Endothelial cell of umbilical vein (primary cell): ENCODE data around the gene CNOT4. TPM values are rescaled to one million over a fixed set of nuclear protein-coding genes. Genes with fewer than 3 reads are reported as not detected.

ENCODE experiments used
- BruUV-seq: library from RNA; stranded (reverse); fragments of 400-500 nt; replicated peaks from 2 replicates; lab custom pipeline; 2021; lab: Mats Ljungman, UMichigan
- CTCF ChIA-PET: fragments of 300-600, 350-600 bp; sonication (Branson Sonifier 250); formaldehyde crosslinking; loops from one replicate; lab custom pipeline; 2021; ENCODE audit warnings: antibody characterized with exemption, inconsistent platforms; lab: Charles Lee
- POLR2A ChIA-PET: fragments of 300-600, 350-600 bp; sonication (Branson Sonifier 250); formaldehyde crosslinking; loops from one replicate; lab custom pipeline; 2021; ENCODE audit warnings: antibody characterized with exemption, inconsistent platforms; lab: Charles Lee
- DNase-seq: peaks from one replicate; pipeline ENCODE4 v3.0.0-alpha.2; 2011; ENCODE audit warnings: low read depth, low spot score
- FAIRE-seq: peaks from 2 replicates; lab custom pipeline; 2011; peaks lifted over from hg19 to GRCh38; lab: Jason Lieb, UNC
- H2AFZ ChIP-seq: 2 replicates; pipeline ENCODE4 v1.6.0; 2012; ENCODE audit warnings: low read depth, low read length, control low read depth, inconsistent platforms
- H3K27ac ChIP-seq: 2 replicates; pipeline ENCODE4 v1.5.1; 2011; ENCODE audit warnings: low read depth, mild to moderate bottlenecking, control low read depth, low read length, moderate library complexity; ENCODE audit not compliant: insufficient read depth
- H3K27me3 ChIP-seq, 2 experiments: 2 replicates each; pipeline versions ENCODE4 v1.6.0 to v1.6.1; 2011; ENCODE audit warnings: low read length in 2 of 2, mixed read lengths in 1 of 2; ENCODE audit not compliant: control insufficient read depth in 2 of 2, insufficient read depth in 2 of 2
- H3K36me3 ChIP-seq, 2 experiments: 2 replicates in 1 of 2; 3 replicates in 1 of 2; pipeline ENCODE4 v1.5.1; 2011; ENCODE audit warnings: low read length in 2 of 2, mild to moderate bottlenecking in 1 of 2, moderate library complexity in 1 of 2; ENCODE audit not compliant: control insufficient read depth in 2 of 2, insufficient read depth in 2 of 2; ENCODE audit errors: extremely low read depth in 1 of 2
- H3K4me1 ChIP-seq: 3 replicates; pipeline ENCODE4 v1.5.1; 2011; ENCODE audit warnings: mild to moderate bottlenecking, low read length; ENCODE audit not compliant: control insufficient read depth, insufficient read depth; ENCODE audit errors: extremely low read depth
- H3K4me2 ChIP-seq: 2 replicates; pipeline ENCODE4 v1.6.1; 2011; ENCODE audit warnings: low read length, control low read depth, mixed read lengths; ENCODE audit not compliant: insufficient read depth
- H3K4me3 ChIP-seq, 3 experiments: fragments of 200-600 bp in 1 of 3; sonication (generic), shearing (Covaris generic) in 1 of 3; replicated peaks in 1 of 3; 2 replicates each; pipeline ENCODE4 v1.5.1; 2011 to 2016; ENCODE audit warnings: control low read depth in 3 of 3, low read length in 3 of 3, mild to moderate bottlenecking in 2 of 3, inconsistent platforms in 1 of 3, low read depth in 1 of 3, moderate library complexity in 1 of 3; ENCODE audit not compliant: insufficient read depth in 1 of 3
- H3K79me2 ChIP-seq: 2 replicates; pipeline ENCODE4 v1.6.0; 2012; ENCODE audit warnings: low read length, inconsistent platforms; ENCODE audit not compliant: control insufficient read depth, insufficient read depth
- H3K9ac ChIP-seq: replicated peaks from 2 replicates; pipeline ENCODE3; 2011; ENCODE audit warnings: low read length, control low read depth; ENCODE audit not compliant: insufficient read depth; ENCODE audit errors: extremely low read depth
- H3K9me1 ChIP-seq: replicated peaks from 3 replicates; pipeline ENCODE4 v1.6.0; 2011; ENCODE audit warnings: mild to moderate bottlenecking, low read length; ENCODE audit not compliant: control insufficient read depth, insufficient read depth; ENCODE audit errors: extremely low read depth
- H3K9me3 ChIP-seq: replicated peaks from 2 replicates; pipeline ENCODE4 v1.5.1; 2012; ENCODE audit warnings: low read length, inconsistent platforms; ENCODE audit not compliant: control insufficient read depth, insufficient read depth
- H4K20me1 ChIP-seq: replicated peaks from 2 replicates; pipeline ENCODE3; 2011; ENCODE audit warnings: mild to moderate bottlenecking, low read length; ENCODE audit not compliant: control insufficient read depth, insufficient read depth; ENCODE audit errors: extremely low read depth
- EZH2 ChIP-seq: IDR thresholded peaks from 2 replicates; pipeline ENCODE4 v1.6.1; 2012; ENCODE audit warnings: borderline replicate concordance, low read depth, mild to moderate bottlenecking, moderate library complexity, low read length, inconsistent platforms; ENCODE audit not compliant: severe bottlenecking
- FOS ChIP-seq: IDR thresholded peaks from 2 replicates; pipeline ENCODE4 v1.6.1; 2011; ENCODE audit warnings: mild to moderate bottlenecking, low read length, moderate library complexity, borderline replicate concordance; ENCODE audit not compliant: insufficient read depth
- GATA2 ChIP-seq: IDR thresholded peaks from 2 replicates; pipeline ENCODE4 v1.7.0; 2011; ENCODE audit warnings: low read depth, mild to moderate bottlenecking, moderate library complexity, mixed read lengths, low read length; ENCODE audit not compliant: insufficient read length, insufficient read depth
- JUN ChIP-seq: IDR thresholded peaks from 2 replicates; pipeline ENCODE4 v1.6.1; 2011; ENCODE audit warnings: borderline replicate concordance, low read depth; ENCODE audit not compliant: insufficient read length, insufficient read depth
- MYC ChIP-seq: IDR thresholded peaks from one replicate; pipeline ENCODE4 v1.6.1; 2011; ENCODE audit warnings: mild to moderate bottlenecking, low read depth, low read length
- POLR2A ChIP-seq: IDR thresholded peaks from 2 replicates; pipeline ENCODE4 v1.6.1; 2012; ENCODE audit warnings: low read depth, mild to moderate bottlenecking, control low read depth, low read length
- POLR2AphosphoS5 ChIP-seq: IDR thresholded peaks from 2 replicates; pipeline ENCODE4 v1.6.1; 2012; ENCODE audit warnings: low read depth, mild to moderate bottlenecking, control low read depth, low read length, moderate library complexity; ENCODE audit not compliant: insufficient read depth
- dilution Hi-C: fragments of 300-500 bp; cut with MboI; formaldehyde crosslinking; loops from one replicate; pipeline ENCODE4 v1.15.0; 2019; ENCODE audit warnings: low sequenced_read_pairs; ENCODE audit not compliant: extremely low pct_ligation_motif_present
- intact Hi-C: fragments of 100-400 bp; cut with micrococcal nuclease; formaldehyde crosslinking; loops from one replicate; pipeline ENCODE4 v1.10.0; 2022
- polyA plus RNA-seq, 4 experiments: library from polyadenylated mRNA; depleted of rRNA in 3 of 4; stranded (reverse) in 3 of 4; unstranded in 1 of 4; fragments of >200 nt; gene quantifications; 2 replicates each; pipeline versions ENCODE4 v1.2.1 to v1.2.3, GENCODE V29; 2011 to 2012; ENCODE audit warnings: missing spikeins in 1 of 4
- total RNA-seq: library from RNA; stranded (reverse); gene quantifications from 2 replicates; pipeline ENCODE4 v1.2.3, GENCODE V29; 2021
- TF ChIP-seq, protein P1 (sequence below): IDR thresholded peaks from 2 replicates; pipeline ENCODE4 v1.6.1; 2011; ENCODE audit not compliant: insufficient read depth, insufficient read length
- TF ChIP-seq, protein P2 (sequence below), 2 donors: IDR thresholded peaks; 1 replicate in 1 of 2; 2 replicates in 1 of 2; pipeline ENCODE4 v1.5.1; 2011; ENCODE audit warnings: low read length in 2 of 2, mild to moderate bottlenecking in 2 of 2, moderate library complexity in 2 of 2, control low read depth in 1 of 2, inconsistent platforms in 1 of 2, low read depth in 1 of 2; ENCODE audit not compliant: insufficient read depth in 1 of 2; ENCODE audit errors: extremely low read depth in 1 of 2

CNOT4 gene
- total and polyA plus RNA-seq, 2 donors (not counting 3 experiments of a cell fraction or from before 2014, with no cell fraction given) = 10.3 to 21.7 TPM

DNA sequence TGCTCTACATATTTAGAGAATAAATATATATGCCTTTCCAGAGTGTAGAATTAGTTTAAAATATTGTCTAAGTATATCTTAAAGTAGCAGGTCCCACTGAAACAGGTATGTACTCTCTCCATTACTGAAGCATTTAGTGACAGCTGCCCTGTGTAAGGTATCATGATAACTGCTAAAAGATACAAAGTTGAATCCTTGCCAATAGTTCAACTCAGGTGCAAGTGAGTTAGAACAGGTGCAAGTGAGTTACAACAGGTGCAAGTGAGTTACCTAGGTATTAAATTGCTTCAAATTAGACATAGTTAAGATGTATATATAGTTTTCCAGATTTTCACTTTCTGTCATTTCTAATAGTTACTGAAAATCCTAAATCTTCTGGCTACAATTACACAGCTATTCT lies 119.1 kb downstream of the CNOT4 start:
- dilution Hi-C loops (no loop called here), intact Hi-C loops (no loop called here)
- no peak for TF ChIP-seq JUN
- no peak for TF ChIP-seq MYC
- no peak for TF ChIP-seq POLR2A
- TF ChIP-seq FOS = no peak
- no peak for TF ChIP-seq GATA2
- TF ChIP-seq, protein P1, sequence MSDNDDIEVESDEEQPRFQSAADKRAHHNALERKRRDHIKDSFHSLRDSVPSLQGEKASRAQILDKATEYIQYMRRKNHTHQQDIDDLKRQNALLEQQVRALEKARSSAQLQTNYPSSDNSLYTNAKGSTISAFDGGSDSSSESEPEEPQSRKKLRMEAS = no peak
- TF ChIP-seq EZH2 = no peak
- TF ChIP-seq, protein P2, sequence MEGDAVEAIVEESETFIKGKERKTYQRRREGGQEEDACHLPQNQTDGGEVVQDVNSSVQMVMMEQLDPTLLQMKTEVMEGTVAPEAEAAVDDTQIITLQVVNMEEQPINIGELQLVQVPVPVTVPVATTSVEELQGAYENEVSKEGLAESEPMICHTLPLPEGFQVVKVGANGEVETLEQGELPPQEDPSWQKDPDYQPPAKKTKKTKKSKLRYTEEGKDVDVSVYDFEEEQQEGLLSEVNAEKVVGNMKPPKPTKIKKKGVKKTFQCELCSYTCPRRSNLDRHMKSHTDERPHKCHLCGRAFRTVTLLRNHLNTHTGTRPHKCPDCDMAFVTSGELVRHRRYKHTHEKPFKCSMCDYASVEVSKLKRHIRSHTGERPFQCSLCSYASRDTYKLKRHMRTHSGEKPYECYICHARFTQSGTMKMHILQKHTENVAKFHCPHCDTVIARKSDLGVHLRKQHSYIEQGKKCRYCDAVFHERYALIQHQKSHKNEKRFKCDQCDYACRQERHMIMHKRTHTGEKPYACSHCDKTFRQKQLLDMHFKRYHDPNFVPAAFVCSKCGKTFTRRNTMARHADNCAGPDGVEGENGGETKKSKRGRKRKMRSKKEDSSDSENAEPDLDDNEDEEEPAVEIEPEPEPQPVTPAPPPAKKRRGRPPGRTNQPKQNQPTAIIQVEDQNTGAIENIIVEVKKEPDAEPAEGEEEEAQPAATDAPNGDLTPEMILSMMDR (IDR thresholded peaks at IDR 0.05; ENCODE audit: extremely low read depth in 1 of 2, insufficient read depth in 1 of 2, low read depth in 1 of 2, low read length in 2 of 2) = no peak
- no peak for TF ChIP-seq POLR2AphosphoS5
- BruUV-seq = no TSS peak
- H3K9me3 ChIP-seq = no peaks in the 10 kb centered on the region
- DNase-seq = no peak
- H3K79me2 ChIP-seq = no peaks in the 10 kb centered on the region
- no peak overlapping the region for H3K9ac ChIP-seq
- no peak overlapping the region for H3K27ac ChIP-seq
- ChIA-PET POLR2A (no interaction called here), CTCF (interaction anchor here (0.9 to 2.4 kb wide), 3 partner anchors 9 to 24 kb away, joined by 3 to 8 read pairs (median 4); no protein-coding TSS in a partner anchor)
- H3K4me3 ChIP-seq = no peak overlapping the region
- no peaks in the 10 kb centered on the region for H4K20me1 ChIP-seq
- H3K4me1 ChIP-seq = no peaks in the 10 kb centered on the region
- H3K27me3 ChIP-seq = no peaks in the 10 kb centered on the region
- no peak overlapping the region for H3K4me2 ChIP-seq
- FAIRE-seq = no peak
- peaks cover 0 to 5% of the 10 kb centered on the region in 2 experiments for H3K36me3 ChIP-seq
- H2AFZ ChIP-seq = no peak overlapping the region
- H3K9me1 ChIP-seq = no peaks in the 10 kb centered on the region
